GM18526 (cell line): ENCODE results near the gene CCL19.

ENCODE experiments used
- POLR2A ChIP-seq: IDR thresholded peaks from 3 replicates; pipeline ENCODE4 v1.6.1; 2011; ENCODE audit not compliant: insufficient read length; ENCODE audit errors: extremely low read depth

Gene CCL19

GRCh38 chr9:34690983-34691935 lies at the start of gene CCL19:
Gene CCL19, minus strand, starts transcription at chr9:34691276. Its CDS starts 137 bp downstream, at chr9:34691139.
- TF ChIP-seq POLR2A = no peak

GRCh38 chr9:34737677-34738260 lies 46.7 kb upstream of the CCL19 start:
- TF ChIP-seq POLR2A = no peak

- TF ChIP-seq POLR2A = no peak
Observed at GRCh38 chr9:34734720-34735119, 43.6 kb upstream of the CCL19 start.

GRCh38 chr9:34732886-34733285 lies 41.8 kb upstream of the CCL19 start:
- TF ChIP-seq POLR2A = no peak

- no peak for TF ChIP-seq POLR2A
Observed at GRCh38 chr9:34732478-34732877, 41.4 kb upstream of the CCL19 start.

- TF ChIP-seq POLR2A = no peak
Observed at GRCh38 chr9:34723141-34723540, 32.1 kb upstream of the CCL19 start.

- TF ChIP-seq POLR2A = no peak
Observed at GRCh38 chr9:34719021-34719768, 28.1 kb upstream of the CCL19 start.

- no peak for TF ChIP-seq POLR2A
Observed at GRCh38 chr9:34717996-34718614, 27.0 kb upstream of the CCL19 start.

GRCh38 chr9:34716711-34717110 lies 25.6 kb upstream of the CCL19 start:
- no peak for TF ChIP-seq POLR2A

- no peak for TF ChIP-seq POLR2A
Observed at GRCh38 chr9:34715639-34716215, 24.7 kb upstream of the CCL19 start.

GRCh38 chr9:34714007-34714406 lies 22.9 kb upstream of the CCL19 start:
- no peak for TF ChIP-seq POLR2A

- TF ChIP-seq POLR2A = no peak
Observed at GRCh38 chr9:34712140-34712539, 21.1 kb upstream of the CCL19 start.

- TF ChIP-seq POLR2A = no peak
Observed at GRCh38 chr9:34710023-34710422, 18.9 kb upstream of the CCL19 start, which contains the start of gene CCL21. Gene CCL21, minus strand, starts transcription at chr9:34710136. Its CDS starts 70 bp downstream, at chr9:34710066.

GRCh38 chr9:34709196-34709978 lies 18.3 kb upstream of the CCL19 start:
- TF ChIP-seq POLR2A = no peak
